Liver (tissue), 9 donors: ENCODE measurements around the gene HSPE1. TPM values are rescaled to one million over a fixed set of nuclear protein-coding genes. Genes with fewer than 3 reads are reported as not detected.
"Not testable (repeated sequence)": the region's sequence is repeated elsewhere in the genome, so short reads cannot be mapped to it uniquely, and the experiment has no call there.

Experiments used
- DNase-seq: peaks from one replicate; pipeline ENCODE4 v3.0.0-alpha.2; 2017; ENCODE audit warnings: low spot score
- H3K27ac ChIP-seq, 2 donors: one replicate each; pipeline ENCODE4 v1.7.0; 2013; ENCODE audit warnings: inconsistent platforms in 2 of 2, low read length in 2 of 2, control low read depth in 1 of 2, low read depth in 1 of 2, mild to moderate bottlenecking in 1 of 2
- H3K27me3 ChIP-seq, 4 donors: one replicate each; pipeline versions ENCODE4 v1.6.1 to v1.7.0; 2013; ENCODE audit warnings: low read length in 3 of 4, inconsistent platforms in 1 of 4, mild to moderate bottlenecking in 1 of 4, moderate library complexity in 1 of 4; ENCODE audit not compliant: control insufficient read depth in 4 of 4, insufficient read depth in 4 of 4
- H3K36me3 ChIP-seq, 4 donors: one replicate each; pipeline versions ENCODE4 v1.6.1 to v1.7.0; 2013; ENCODE audit warnings: low read length in 3 of 4, mild to moderate bottlenecking in 3 of 4, low read depth in 1 of 4, moderate library complexity in 1 of 4; ENCODE audit not compliant: control insufficient read depth in 4 of 4, insufficient read depth in 3 of 4
- H3K4me1 ChIP-seq, 4 donors: one replicate each; pipeline versions ENCODE4 v1.6.1 to v1.7.0; 2013; ENCODE audit warnings: low read length in 3 of 4, mild to moderate bottlenecking in 3 of 4, moderate library complexity in 1 of 4; ENCODE audit not compliant: control insufficient read depth in 4 of 4, insufficient read depth in 4 of 4
- H3K4me3 ChIP-seq, 3 donors: one replicate each; pipeline versions ENCODE4 v1.6.1 to v1.7.0; 2013; ENCODE audit warnings: low read length in 3 of 3, control low read depth in 1 of 3, low read depth in 1 of 3, mild to moderate bottlenecking in 1 of 3
- H3K9ac ChIP-seq, 2 donors: one replicate each; pipeline ENCODE4 v1.7.0; 2013; ENCODE audit warnings: low read length in 2 of 2, mild to moderate bottlenecking in 2 of 2, moderate library complexity in 2 of 2, control low read depth in 1 of 2, low read depth in 1 of 2
- H3K9me3 ChIP-seq, 4 donors: one replicate each; pipeline versions ENCODE4 v1.6.1 to v1.7.0; 2013; ENCODE audit warnings: low read length in 3 of 4; ENCODE audit not compliant: control insufficient read depth in 4 of 4
- EGR1 ChIP-seq, 2 donors: IDR thresholded peaks; 2 replicates each; pipeline ENCODE4 v1.6.1; 2016 to 2018; ENCODE audit warnings: antibody characterized with exemption in 2 of 2, low read depth in 2 of 2
- FOXA1 ChIP-seq: IDR thresholded peaks from 2 replicates; pipeline ENCODE4 v1.6.1; 2016; ENCODE audit warnings: antibody characterized with exemption
- FOXA2 ChIP-seq: IDR thresholded peaks from 2 replicates; pipeline ENCODE4 v1.6.1; 2016; ENCODE audit warnings: antibody characterized with exemption
- GABPA ChIP-seq, 2 donors: IDR thresholded peaks in 1 of 2; conservative IDR thresholded peaks in 1 of 2; 2 replicates each; pipeline ENCODE4 v1.6.1; 2016; ENCODE audit warnings: antibody characterized with exemption in 2 of 2, mild to moderate bottlenecking in 1 of 2, moderate library complexity in 1 of 2
- HNF4A ChIP-seq, 2 donors: conservative IDR thresholded peaks; 2 replicates each; pipeline ENCODE4 v1.6.1; 2016; ENCODE audit warnings: antibody characterized with exemption in 2 of 2, mild to moderate bottlenecking in 2 of 2
- HNF4G ChIP-seq: IDR thresholded peaks from 2 replicates; pipeline ENCODE4 v1.6.1; 2016; ENCODE audit warnings: antibody characterized with exemption
- JUND ChIP-seq, 2 donors: IDR thresholded peaks; 2 replicates each; pipeline ENCODE4 v1.6.1; 2016; ENCODE audit warnings: antibody characterized with exemption in 2 of 2
- NR2F2 ChIP-seq: IDR thresholded peaks from 2 replicates; pipeline ENCODE4 v1.6.1; 2016; ENCODE audit warnings: antibody characterized with exemption
- RAD21 ChIP-seq, 2 donors: IDR thresholded peaks; 2 replicates each; pipeline ENCODE4 v1.6.1; 2016; ENCODE audit warnings: antibody characterized with exemption in 2 of 2, mild to moderate bottlenecking in 2 of 2
- RXRA ChIP-seq, 2 donors: IDR thresholded peaks; 2 replicates each; pipeline ENCODE4 v1.6.1; 2017 to 2018; ENCODE audit warnings: antibody characterized with exemption in 2 of 2, mild to moderate bottlenecking in 1 of 2
- SP1 ChIP-seq: IDR thresholded peaks from 2 replicates; pipeline ENCODE4 v1.6.1; 2018; ENCODE audit warnings: antibody characterized with exemption, mild to moderate bottlenecking
- TAF1 ChIP-seq: conservative IDR thresholded peaks from 2 replicates; pipeline ENCODE4 v1.6.1; 2016; ENCODE audit warnings: antibody characterized with exemption, mild to moderate bottlenecking
- YY1 ChIP-seq: IDR thresholded peaks from 2 replicates; pipeline ENCODE4 v1.6.1; 2016; ENCODE audit warnings: antibody characterized with exemption, mild to moderate bottlenecking
- WGBS: extraction: QIAGEN DNeasy Blood & Tissue Kit; methylation state at CpG from one replicate; pipeline ENCODE4 v1.1.7; 2013; 5-methylcytosine and 5-hydroxymethylcytosine counted together
- polyA plus RNA-seq, 2 donors: library from polyadenylated mRNA; stranded (reverse) in 1 of 2; unstranded in 1 of 2; fragments of 200-250 nt in 1 of 2; fragments of >200 nt in 1 of 2; fragmentation: Nextera tagmentation in 1 of 2; extraction: Ambion mirVana in 1 of 2; gene quantifications; one replicate each; pipeline versions ENCODE4 v1.2.1 to v1.2.3, GENCODE V29; 2013 to 2015
- total RNA-seq, 2 donors: library from RNA; depleted of rRNA; stranded (reverse); fragments of >200 nt; gene quantifications; one replicate each; pipeline ENCODE4 v1.2.3, GENCODE V29; 2014
- TF ChIP-seq, protein P1 (sequence below): IDR thresholded peaks from 2 replicates; pipeline ENCODE4 v1.6.1; 2016; ENCODE audit warnings: antibody characterized with exemption, mild to moderate bottlenecking
- TF ChIP-seq, protein P2 (sequence below): IDR thresholded peaks from 2 replicates; pipeline ENCODE4 v1.6.1; 2016; ENCODE audit warnings: antibody characterized with exemption
- TF ChIP-seq, protein P3 (sequence below): fragments of 150-350 bp; IDR thresholded peaks from 2 replicates; pipeline ENCODE4 v1.5.1; 2017; ENCODE audit warnings: improper control_type of control experiment, low read depth, low read length; ENCODE audit not compliant: missing input control
- TF ChIP-seq, protein P4 (sequence below): IDR thresholded peaks from 2 replicates; pipeline ENCODE4 v1.6.1; 2016; ENCODE audit warnings: antibody characterized with exemption
- TF ChIP-seq, protein P5 (sequence below): IDR thresholded peaks from 2 replicates; pipeline ENCODE4 v1.6.1; 2016; ENCODE audit warnings: antibody characterized with exemption
- donor health status: healthy.
- donor health status: healthy.
- donor health status: healthy.
- donor health status: healthy.
- donor health status: healthy.

HSPE1 gene
- total and polyA plus RNA-seq, 4 donors, result 88.2 to 347 (median 190) TPM

DNA sequence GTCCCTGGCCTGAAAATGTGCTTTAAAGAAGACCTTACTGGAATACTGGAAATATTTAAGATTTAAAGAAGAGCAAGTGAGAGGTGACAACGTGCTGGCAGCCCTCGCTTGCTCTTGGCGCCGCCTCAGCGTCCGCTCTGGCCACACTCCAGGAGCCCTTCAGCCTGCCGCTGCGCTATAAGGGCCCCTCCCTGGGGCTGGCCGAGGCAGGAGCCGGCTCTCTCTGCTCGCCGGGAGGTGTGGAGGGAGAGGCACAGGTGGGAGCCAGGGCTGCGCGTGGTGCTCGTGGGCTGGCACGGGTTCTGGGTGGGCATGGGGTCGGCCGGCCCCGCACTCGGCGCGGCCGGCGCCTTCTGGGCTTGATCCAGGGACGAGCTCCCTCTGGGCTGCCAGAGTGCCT is 49.7 kb upstream of the HSPE1 start:
- Histone ChIP-seq H3K9ac (no peak overlapping the region), H3K27ac (no peak overlapping the region), H3K27me3 (no peaks in the 10 kb centered on the region), H3K4me1 (peaks cover 0 to 20% (median 8%) of the 10 kb centered on the region in 4 donors), H3K9me3 (no peaks in the 10 kb centered on the region), H3K36me3 (no peaks in the 10 kb centered on the region), H3K4me3 (no peak overlapping the region)
- no peak for DNase-seq
- TF ChIP-seq, protein P1, sequence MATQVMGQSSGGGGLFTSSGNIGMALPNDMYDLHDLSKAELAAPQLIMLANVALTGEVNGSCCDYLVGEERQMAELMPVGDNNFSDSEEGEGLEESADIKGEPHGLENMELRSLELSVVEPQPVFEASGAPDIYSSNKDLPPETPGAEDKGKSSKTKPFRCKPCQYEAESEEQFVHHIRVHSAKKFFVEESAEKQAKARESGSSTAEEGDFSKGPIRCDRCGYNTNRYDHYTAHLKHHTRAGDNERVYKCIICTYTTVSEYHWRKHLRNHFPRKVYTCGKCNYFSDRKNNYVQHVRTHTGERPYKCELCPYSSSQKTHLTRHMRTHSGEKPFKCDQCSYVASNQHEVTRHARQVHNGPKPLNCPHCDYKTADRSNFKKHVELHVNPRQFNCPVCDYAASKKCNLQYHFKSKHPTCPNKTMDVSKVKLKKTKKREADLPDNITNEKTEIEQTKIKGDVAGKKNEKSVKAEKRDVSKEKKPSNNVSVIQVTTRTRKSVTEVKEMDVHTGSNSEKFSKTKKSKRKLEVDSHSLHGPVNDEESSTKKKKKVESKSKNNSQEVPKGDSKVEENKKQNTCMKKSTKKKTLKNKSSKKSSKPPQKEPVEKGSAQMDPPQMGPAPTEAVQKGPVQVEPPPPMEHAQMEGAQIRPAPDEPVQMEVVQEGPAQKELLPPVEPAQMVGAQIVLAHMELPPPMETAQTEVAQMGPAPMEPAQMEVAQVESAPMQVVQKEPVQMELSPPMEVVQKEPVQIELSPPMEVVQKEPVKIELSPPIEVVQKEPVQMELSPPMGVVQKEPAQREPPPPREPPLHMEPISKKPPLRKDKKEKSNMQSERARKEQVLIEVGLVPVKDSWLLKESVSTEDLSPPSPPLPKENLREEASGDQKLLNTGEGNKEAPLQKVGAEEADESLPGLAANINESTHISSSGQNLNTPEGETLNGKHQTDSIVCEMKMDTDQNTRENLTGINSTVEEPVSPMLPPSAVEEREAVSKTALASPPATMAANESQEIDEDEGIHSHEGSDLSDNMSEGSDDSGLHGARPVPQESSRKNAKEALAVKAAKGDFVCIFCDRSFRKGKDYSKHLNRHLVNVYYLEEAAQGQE, result no peak
- TF ChIP-seq FOXA1 (no peak), FOXA2 (no peak), GABPA (IDR thresholded peaks at IDR 0.05 in 1 of 2, conservative IDR thresholded peaks at IDR 0.05 in 1 of 2) (no peak), HNF4G (no peak), NR2F2 (no peak), YY1 (no peak), TAF1 (no peak), RAD21 (IDR thresholded peaks at IDR 0.05) (no peak), HNF4A (conservative IDR thresholded peaks at IDR 0.05) (no peak), SP1 (no peak), JUND (IDR thresholded peaks at IDR 0.05) (no peak), EGR1 (IDR thresholded peaks at IDR 0.05; ENCODE audit: low read depth in 2 of 2) (no peak), RXRA (IDR thresholded peaks at IDR 0.05) (no peak)
- TF ChIP-seq, protein P2, sequence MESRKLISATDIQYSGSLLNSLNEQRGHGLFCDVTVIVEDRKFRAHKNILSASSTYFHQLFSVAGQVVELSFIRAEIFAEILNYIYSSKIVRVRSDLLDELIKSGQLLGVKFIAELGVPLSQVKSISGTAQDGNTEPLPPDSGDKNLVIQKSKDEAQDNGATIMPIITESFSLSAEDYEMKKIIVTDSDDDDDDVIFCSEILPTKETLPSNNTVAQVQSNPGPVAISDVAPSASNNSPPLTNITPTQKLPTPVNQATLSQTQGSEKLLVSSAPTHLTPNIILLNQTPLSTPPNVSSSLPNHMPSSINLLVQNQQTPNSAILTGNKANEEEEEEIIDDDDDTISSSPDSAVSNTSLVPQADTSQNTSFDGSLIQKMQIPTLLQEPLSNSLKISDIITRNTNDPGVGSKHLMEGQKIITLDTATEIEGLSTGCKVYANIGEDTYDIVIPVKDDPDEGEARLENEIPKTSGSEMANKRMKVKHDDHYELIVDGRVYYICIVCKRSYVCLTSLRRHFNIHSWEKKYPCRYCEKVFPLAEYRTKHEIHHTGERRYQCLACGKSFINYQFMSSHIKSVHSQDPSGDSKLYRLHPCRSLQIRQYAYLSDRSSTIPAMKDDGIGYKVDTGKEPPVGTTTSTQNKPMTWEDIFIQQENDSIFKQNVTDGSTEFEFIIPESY, result no peak
- TF ChIP-seq, protein P3, sequence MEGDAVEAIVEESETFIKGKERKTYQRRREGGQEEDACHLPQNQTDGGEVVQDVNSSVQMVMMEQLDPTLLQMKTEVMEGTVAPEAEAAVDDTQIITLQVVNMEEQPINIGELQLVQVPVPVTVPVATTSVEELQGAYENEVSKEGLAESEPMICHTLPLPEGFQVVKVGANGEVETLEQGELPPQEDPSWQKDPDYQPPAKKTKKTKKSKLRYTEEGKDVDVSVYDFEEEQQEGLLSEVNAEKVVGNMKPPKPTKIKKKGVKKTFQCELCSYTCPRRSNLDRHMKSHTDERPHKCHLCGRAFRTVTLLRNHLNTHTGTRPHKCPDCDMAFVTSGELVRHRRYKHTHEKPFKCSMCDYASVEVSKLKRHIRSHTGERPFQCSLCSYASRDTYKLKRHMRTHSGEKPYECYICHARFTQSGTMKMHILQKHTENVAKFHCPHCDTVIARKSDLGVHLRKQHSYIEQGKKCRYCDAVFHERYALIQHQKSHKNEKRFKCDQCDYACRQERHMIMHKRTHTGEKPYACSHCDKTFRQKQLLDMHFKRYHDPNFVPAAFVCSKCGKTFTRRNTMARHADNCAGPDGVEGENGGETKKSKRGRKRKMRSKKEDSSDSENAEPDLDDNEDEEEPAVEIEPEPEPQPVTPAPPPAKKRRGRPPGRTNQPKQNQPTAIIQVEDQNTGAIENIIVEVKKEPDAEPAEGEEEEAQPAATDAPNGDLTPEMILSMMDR, result no peak
- TF ChIP-seq, protein P4, sequence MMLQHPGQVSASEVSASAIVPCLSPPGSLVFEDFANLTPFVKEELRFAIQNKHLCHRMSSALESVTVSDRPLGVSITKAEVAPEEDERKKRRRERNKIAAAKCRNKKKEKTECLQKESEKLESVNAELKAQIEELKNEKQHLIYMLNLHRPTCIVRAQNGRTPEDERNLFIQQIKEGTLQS, result no peak
- TF ChIP-seq, protein P5, sequence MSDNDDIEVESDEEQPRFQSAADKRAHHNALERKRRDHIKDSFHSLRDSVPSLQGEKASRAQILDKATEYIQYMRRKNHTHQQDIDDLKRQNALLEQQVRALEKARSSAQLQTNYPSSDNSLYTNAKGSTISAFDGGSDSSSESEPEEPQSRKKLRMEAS, result no peak
- WGBS, result 90% methylated on average over 25 of the region's 25 CpGs

DNA sequence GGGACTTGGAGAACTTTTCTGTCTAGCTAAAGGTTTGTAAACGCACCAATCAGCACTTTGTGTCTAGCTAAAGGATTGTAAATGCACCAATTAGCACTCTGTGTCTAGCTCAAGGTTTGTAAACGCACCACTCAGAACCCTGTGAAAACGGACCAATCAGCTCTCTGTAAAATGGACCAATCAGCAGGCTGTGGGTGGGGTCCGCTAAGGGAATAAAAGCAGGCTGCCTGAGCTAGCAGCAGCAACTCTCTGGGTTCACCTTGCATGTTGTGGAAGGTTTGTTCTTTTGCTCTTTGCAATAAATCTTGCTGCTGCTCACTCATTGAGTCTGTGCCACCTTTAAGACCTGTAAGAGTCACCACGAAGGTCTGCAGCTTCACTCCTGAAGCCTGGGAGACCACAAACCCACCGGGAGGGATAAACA is 49.2 kb upstream of the HSPE1 start:
- not testable (repeated sequence) for H3K27ac ChIP-seq, H3K9ac ChIP-seq, H3K9me3 ChIP-seq, DNase-seq, H3K27me3 ChIP-seq, H3K4me3 ChIP-seq, H3K36me3 ChIP-seq
- WGBS, result 91% methylated on average over 6 of the region's 6 CpGs
- peaks cover 0 to 25% (median 8%) of the 10 kb centered on the region in 4 donors for H3K4me1 ChIP-seq
